HepG2 (cell line): ENCODE measurements around the gene ARFIP1. TPM values are rescaled to one million over a fixed set of nuclear protein-coding genes. Genes with fewer than 3 reads are reported as not detected.
A peak's percentile ranks its signal among the peaks of the same experiment; 100 is the strongest.

Source experiments
- AKAP8 ChIP-seq: sonication (generic); formaldehyde crosslinking; IDR thresholded peaks from 2 replicates; pipeline ENCODE4 v1.5.1; 2020; ENCODE audit warnings: mild to moderate bottlenecking, missing genetic modification reagents
- BCLAF1 ChIP-seq: fragments of 450-650 bp; IDR thresholded peaks from 2 replicates; pipeline ENCODE4 v1.6.1; 2017; ENCODE audit warnings: mild to moderate bottlenecking
- CBX1 ChIP-seq: IDR thresholded peaks from one replicate; pipeline ENCODE4 v1.6.1; 2016; ENCODE audit warnings: antibody characterized with exemption, low read depth
- CC2D1A ChIP-seq: sonication (generic); formaldehyde crosslinking; IDR thresholded peaks from 2 replicates; pipeline ENCODE4 v1.8.1; 2023; ENCODE audit warnings: mild to moderate bottlenecking, missing genetic modification reagents
- ELF4 ChIP-seq: sonication (generic); formaldehyde crosslinking; IDR thresholded peaks from 2 replicates; pipeline ENCODE4 v1.5.0; 2020; ENCODE audit warnings: missing genetic modification reagents, mild to moderate bottlenecking, moderate library complexity, borderline replicate concordance
- HNF1A ChIP-seq, 2 experiments: sonication (generic) in 1 of 2; formaldehyde crosslinking in 1 of 2; IDR thresholded peaks; 2 replicates each; pipeline versions ENCODE4 v1.4.0 to v1.6.1; 2016 to 2020; ENCODE audit warnings: borderline replicate concordance in 1 of 2, low read depth in 1 of 2, mild to moderate bottlenecking in 1 of 2, missing genetic modification reagents in 1 of 2
- HNRNPLL ChIP-seq: fragments of 200-400 bp; formaldehyde crosslinking; IDR thresholded peaks from 2 replicates; pipeline ENCODE4 v1.6.1; 2017; ENCODE audit warnings: mild to moderate bottlenecking, low read depth, low read length; ENCODE audit not compliant: poor library complexity, severe bottlenecking
- MATR3 ChIP-seq: sonication (generic); formaldehyde crosslinking; IDR thresholded peaks from 2 replicates; pipeline ENCODE4 v1.4.0; 2020; ENCODE audit warnings: missing genetic modification reagents
- PBX3 ChIP-seq: sonication (generic); formaldehyde crosslinking; IDR thresholded peaks from 2 replicates; pipeline ENCODE4 v1.8.1; 2023; ENCODE audit warnings: missing genetic modification reagents, inconsistent platforms, borderline replicate concordance
- RARA ChIP-seq: IDR thresholded peaks from 2 replicates; pipeline ENCODE4 v1.6.1; 2016; ENCODE audit warnings: missing genetic modification reagents, missing compliant biosample characterization
- SPEN ChIP-seq: sonication (generic); formaldehyde crosslinking; IDR thresholded peaks from 2 replicates; pipeline ENCODE4 v1.5.1; 2020; ENCODE audit warnings: low read depth, mild to moderate bottlenecking, missing genetic modification reagents
- ZFP62 ChIP-seq: sonication (generic); formaldehyde crosslinking; IDR thresholded peaks from 2 replicates; pipeline ENCODE4 v1.4.0; 2020; ENCODE audit warnings: missing genetic modification reagents
- ZNF276 ChIP-seq: sonication (generic); formaldehyde crosslinking; IDR thresholded peaks from 2 replicates; pipeline ENCODE4 v1.4.0; 2020; ENCODE audit warnings: mild to moderate bottlenecking, low read depth, missing genetic modification reagents
- ZNF296 ChIP-seq: sonication (generic); formaldehyde crosslinking; conservative IDR thresholded peaks from 2 replicates; pipeline ENCODE4 v1.5.0; 2020; ENCODE audit warnings: mild to moderate bottlenecking, missing genetic modification reagents
- polyA plus RNA-seq, 8 experiments: library from polyadenylated mRNA; depleted of rRNA in 3 of 8; stranded (reverse) in 7 of 8; unstranded in 1 of 8; fragments of >200 nt; fragmentation: Illumina TruSeq in 4 of 8; extraction: Trizol in 4 of 8; gene quantifications; 2 replicates each; pipeline versions ENCODE4 v1.2.1 to v1.2.3, GENCODE V29; 2011 to 2016; ENCODE audit warnings: low read depth in 4 of 8, missing spikeins in 1 of 8, mixed read lengths in 1 of 8; ENCODE audit not compliant: insufficient read depth in 1 of 8
- total RNA-seq, 5 experiments: library from RNA; depleted of rRNA; stranded (reverse); fragments of >200 nt; fragmentation: Illumina TruSeq; extraction: Trizol; gene quantifications; 2 replicates each; pipeline ENCODE4 v1.2.3, GENCODE V29; 2016; ENCODE audit warnings: low read depth in 1 of 5

Gene ARFIP1
- total and polyA plus RNA-seq, 2 of the 13 experiments (the other 11 are each of a cell fraction or from before 2014, with no cell fraction given) = 9.9 to 27.7 TPM

GRCh38 chr4:152779513-152780266, at the start of gene ARFIP1, which contains the start of gene TIGD4 (continued):
- TF ChIP-seq ZNF276 (CRISPR knock-in tag) (peak; percentile 65; the same call in 1 of the 2 replicates), CC2D1A (no peak), ZNF296 (no peak), AKAP8 (CRISPR knock-in tag) (0 out of 2 replicates have a peak, but pooled peaks have one; percentile 29), ZFP62 (CRISPR knock-in tag) (no peak), CBX1 (no peak), RARA (CRISPR knock-in tag) (no peak), HNRNPLL (peak; percentile 85), PBX3 (CRISPR knock-in tag) (no peak), ELF4 (CRISPR knock-in tag) (0 out of 2 replicates have a peak, but pooled peaks have one; percentile 37), MATR3 (CRISPR knock-in tag) (no peak), BCLAF1 (no peak), HNF1A (IDR thresholded peaks at IDR 0.05; ENCODE audit: low read depth) (no peak), HNF1A (CRISPR knock-in tag; IDR thresholded peaks at IDR 0.05; ENCODE audit: borderline replicate concordance) (no peak), SPEN (CRISPR knock-in tag) (peak; percentile 72)
